ENCODE data around the gene NKX2-4.
"Not testable (repeated sequence)": the region's sequence is repeated elsewhere in the genome, so short reads cannot be mapped to it uniquely, and the experiment has no call there.

NKX2-4 gene

DNA sequence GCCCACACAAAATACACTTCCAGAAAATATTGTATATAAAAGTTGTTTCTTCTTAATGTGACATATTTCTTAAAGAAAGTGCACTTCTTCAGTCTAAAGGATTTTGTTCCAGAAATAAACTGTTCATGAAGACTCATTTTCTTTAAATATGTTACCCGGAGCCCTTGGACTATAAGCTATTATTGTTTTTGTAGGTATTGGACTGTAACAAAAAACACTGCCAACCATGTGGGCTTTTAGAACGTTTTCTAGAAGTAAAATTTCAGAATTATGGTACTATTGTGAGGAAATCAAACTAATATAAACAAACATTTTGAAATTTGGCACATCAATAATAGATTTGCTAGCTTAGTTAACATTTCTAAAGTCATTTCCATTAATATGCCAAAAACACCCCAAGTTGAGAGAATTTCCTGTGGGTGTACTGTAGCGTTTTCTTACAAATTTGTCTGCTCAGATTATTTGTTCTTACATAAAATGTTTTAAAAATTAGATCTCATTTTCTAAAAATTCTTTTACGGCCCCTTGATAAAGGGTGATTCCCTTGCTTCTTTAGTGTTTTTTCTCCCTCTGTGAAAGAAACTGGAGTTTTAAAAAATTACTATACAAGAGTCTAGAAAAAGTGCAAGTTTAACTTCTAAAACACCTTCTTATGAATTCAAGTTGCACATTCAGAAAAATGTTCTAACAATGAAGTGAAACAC, 3.4 kb downstream of the NKX2-4 start:
- no peak for DNase-seq

GRCh38 chr20:21393166-21393565, 4.2 kb downstream of the NKX2-4 start:
- DNase-seq = no peak

GRCh38 chr20:21391972-21392352, 5.4 kb downstream of the NKX2-4 start:
- no peak for DNase-seq

- no peak for DNase-seq
Observed at GRCh38 chr20:21391185-21391971, 5.9 kb downstream of the NKX2-4 start.

DNA sequence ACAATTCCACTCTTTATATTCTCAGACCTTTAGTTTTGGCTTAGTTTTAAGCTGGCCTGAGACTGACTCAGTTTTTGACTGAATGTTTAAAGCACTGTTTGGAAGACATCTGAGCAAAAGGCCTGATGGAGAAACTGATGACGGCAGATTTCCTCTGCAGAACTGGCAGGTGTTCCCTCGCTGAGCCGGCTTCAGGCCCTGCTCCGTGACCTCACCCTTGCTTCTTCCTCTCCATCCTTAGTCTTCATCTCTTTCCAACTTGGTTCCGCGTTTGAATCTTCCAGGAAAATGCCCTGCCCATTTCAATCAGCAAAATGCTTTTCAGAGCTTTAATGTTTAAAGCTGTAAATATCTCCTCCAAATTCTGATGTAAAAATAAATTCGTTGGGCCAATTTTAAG, 6.6 kb downstream of the NKX2-4 start:
- no peak for DNase-seq

GRCh38 chr20:21389368-21389767, 8.0 kb downstream of the NKX2-4 start:
- DNase-seq = no peak

DNA sequence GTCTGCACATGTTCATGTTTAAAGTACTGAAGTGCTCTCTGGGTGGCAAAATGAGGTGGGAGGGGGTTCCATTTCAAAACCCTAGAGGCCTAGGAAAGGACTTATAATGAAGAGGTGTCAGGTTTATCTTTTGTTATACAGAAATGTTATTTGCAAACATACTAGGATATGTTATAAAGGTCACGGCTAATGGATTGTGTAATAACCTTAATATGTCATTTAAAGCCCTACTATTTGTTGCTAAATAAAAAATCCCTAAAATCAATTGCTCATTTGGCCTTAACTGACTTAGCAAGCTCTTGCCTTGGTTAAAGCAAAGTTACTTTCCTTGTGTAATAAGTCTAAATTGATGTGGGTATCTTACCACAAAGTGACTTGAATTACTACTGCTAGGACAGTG, 8.8 kb downstream of the NKX2-4 start:
- DNase-seq = no peak

- DNase-seq = no peak
Observed at GRCh38 chr20:21387528-21387927, 9.8 kb downstream of the NKX2-4 start.

DNA sequence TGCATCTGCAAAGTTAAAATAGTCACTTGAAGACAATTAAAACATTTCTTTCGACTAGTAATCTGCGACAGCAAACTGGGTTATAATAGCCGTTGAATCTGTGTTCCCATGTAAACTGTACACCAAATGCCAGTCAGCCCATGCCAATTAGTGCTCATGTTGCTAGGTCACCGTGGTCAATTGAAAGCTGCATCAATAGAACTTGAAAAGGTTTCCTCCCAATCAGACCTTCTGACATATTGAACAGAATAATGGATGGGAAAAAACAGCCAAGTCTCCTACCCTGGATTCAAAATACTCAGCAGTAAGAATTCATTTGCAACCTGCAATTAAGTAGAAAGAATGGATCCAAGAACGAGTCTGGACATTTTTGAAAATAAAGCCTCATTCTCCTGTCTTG, 11.2 kb downstream of the NKX2-4 start:
- DNase-seq = no peak

GRCh38 chr20:21384308-21384892, 12.9 kb downstream of the NKX2-4 start:
- DNase-seq = no peak

GRCh38 chr20:21381619-21382018, 15.7 kb downstream of the NKX2-4 start:
- no peak for DNase-seq

DNA sequence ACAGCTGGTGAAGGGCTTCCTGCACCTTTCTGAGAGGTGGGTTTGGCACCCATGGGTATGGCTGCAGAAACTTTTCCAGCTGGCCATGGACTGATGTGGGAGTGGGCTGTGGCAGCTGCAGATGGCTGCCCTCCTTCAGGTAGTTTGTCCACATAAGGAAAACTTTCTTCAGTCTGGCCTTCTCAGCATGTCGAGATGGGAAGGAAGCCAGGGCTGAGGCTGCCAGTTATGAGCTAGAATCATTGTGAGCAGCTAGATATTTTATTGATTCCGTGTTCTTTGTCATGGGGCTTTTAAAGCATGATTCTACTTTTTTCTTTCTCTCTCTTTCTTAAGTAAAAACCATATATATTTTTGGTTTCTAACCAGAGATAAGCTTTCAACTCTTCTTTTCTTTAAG, 16.6 kb downstream of the NKX2-4 start:
- DNase-seq = no peak

DNA sequence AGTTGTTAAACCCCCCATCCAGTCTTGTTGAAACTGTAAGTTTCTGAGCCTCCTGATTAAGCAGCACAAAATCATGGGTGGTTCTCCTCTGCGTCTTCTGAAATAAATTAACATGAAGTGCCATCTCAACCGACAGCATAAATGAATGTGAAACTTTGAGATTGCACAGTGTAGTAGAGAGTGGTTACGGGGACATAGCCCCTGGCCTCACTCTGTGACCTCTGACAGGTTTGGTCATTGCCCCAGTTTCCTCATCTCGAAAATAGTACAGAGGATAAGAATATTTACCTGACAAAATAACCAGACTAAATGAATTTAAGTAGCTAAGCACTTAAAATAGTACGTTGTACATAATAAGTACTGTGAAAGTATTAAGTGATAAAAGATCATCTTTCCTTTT, 19.1 kb downstream of the NKX2-4 start:
- DNase-seq = no peak

DNA sequence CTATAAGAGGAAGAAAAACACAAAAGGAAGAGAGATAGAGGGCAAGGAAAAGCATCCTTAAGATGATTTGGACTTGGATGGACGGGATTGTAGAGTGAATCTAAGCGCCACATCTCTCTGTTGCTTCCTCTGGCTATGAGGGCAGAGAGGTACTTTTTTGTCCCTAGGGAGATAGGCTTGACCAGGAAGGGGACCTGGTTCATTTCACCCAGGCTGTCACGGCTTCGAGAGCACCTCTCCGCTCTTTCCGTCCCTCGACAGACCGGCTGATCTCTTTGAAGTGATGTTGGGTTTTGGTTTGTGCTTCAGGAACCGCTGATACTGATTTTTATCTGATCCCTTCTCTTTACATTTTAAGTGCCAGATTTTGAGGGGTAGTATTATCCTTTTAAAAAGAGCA, 19.6 kb downstream of the NKX2-4 start:
- DNase-seq = no peak

DNA sequence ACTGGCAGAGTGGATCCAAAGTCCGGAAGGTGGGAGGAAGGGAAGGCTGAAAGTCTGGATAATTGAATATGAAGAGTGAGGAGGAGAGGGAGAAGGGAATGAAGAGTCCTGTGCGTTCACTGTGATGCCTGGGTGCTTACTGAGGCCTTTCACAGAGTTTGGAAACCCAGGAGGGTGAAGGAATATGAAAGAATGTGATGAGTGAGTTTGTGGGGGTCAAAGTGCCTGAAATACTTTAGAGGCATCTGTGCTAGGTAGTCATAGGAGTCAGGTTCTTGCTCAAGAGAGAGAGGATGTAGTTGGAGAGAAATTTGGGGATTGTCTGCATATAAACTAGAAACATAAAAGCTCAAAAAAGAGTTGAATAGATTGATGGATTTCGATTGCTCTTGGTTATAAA, 20.7 kb downstream of the NKX2-4 start:
- no peak for DNase-seq

GRCh38 chr20:21373436-21373835, 23.9 kb downstream of the NKX2-4 start:
- DNase-seq = no peak

DNA sequence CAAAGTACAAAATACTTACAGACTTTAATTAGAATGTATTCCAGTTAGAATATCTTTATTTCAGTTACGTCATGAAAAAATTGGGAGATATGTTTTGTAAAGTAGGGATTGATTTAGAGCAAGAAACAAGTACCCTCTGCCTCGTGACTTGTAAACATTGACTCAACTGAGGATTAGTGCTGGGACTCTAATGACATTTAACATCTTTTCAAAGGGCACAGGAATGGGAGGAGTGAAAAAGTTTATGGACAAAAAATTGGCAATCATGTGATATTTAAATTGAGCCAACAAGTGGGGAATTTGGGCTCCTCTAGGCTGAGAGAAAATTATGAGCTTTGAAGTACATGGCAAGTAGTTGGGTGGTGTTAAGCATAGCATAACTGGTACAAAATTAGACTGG, 25.3 kb downstream of the NKX2-4 start:
- DNase-seq = no peak

- DNase-seq = no peak
Observed at GRCh38 chr20:21371193-21371592, 26.1 kb downstream of the NKX2-4 start.

DNA sequence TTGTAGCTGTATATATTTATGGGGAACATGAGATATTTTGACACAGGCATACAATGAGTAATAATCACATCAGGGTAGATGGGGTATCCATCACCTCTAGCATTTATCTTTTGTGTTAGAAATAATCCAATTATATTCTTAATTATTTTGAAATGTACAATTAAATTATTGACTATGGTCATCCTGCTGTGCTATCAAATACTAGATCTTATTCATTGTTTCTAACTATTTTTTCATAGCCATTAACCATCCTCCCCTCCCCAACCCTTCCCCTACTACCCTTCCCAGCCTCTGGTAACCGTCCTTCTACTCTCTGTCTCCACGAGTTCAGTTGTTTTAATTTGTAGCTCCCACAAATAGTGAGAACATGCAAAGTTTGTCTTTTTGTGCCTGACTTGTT, 28.5 kb downstream of the NKX2-4 start:
- no peak for DNase-seq

DNA sequence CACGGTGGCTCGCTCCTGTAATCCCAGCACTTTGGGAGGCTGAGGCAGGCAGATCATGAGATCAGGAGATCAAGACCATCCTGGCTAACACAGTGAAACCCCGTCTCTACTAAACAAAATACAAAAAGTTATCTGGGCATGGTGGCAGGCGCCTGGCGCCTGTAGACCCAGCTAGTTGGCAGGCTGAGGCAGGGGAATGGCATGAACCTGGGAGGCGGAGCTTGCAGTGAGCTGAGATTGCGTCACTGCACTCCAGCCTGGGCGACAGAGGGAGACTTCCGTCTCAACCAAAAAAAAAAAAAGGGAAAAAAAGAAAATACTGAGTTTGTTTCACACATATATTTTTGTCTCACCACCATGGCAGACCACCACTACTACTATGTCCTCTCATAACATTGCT, 31.1 kb downstream of the NKX2-4 start:
- not testable (repeated sequence) for DNase-seq

DNA sequence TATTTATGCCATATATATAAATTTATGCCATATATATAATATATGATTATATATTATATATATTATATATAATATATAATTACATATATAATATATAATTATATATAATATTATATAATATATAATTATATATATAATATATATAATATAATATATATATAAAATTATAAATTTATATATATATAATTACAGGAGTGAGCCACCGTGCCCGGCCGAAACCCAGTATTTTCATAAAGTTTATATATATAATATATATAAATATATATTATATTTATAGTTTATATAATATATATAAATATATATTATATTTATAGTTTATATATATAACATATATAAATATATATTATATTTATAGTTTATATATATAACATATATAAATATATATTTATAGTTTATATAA, 31.6 kb downstream of the NKX2-4 start:
- DNase-seq = no peak

DNA sequence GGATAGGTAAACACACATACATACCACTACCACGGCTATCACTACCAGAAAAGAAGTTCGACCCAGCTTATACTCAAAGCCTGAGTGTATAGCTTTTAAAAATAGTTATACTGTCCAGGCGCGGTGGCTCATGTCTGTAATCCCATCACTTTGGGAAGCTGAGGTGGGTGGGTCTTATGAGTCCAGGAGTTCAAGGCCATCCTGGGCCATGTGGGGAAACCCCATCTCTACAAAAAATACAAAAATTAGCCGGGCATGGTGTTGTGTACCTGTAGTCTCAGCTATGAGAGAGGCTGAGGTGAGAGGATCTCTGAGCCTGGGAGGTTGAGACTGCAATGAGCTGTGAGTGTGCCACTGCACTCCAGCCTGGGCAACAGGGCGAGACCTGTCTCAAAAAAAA, 32.9 kb downstream of the NKX2-4 start:
- DNase-seq = no peak

DNA sequence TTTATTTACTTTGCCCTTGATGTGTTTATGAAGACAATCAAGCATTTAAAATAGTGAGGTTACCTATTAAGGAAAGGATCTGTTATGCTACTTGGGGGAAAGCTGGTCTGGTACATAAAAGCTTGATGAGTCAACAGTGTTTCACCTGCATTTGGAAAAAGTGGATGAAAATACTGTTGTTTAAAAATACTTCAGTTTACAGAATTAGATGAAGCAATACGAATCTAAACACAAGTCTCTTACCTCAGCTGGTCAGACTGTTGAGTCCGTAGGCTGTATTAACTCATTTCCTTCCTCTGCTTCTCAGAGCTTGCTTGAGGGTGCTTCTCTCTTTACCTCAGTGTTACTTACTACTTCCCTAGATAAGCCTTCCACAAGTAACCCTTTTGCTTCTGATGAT, 36.1 kb downstream of the NKX2-4 start:
- no peak for DNase-seq

GRCh38 chr20:21360705-21361104, 36.6 kb downstream of the NKX2-4 start:
- no peak for DNase-seq
